Loucy (cell line): ENCODE data around the gene KRIT1.

Experiments used
- H2AFZ ChIP-seq: fragments of 200-600 bp; sonication (generic); 2 replicates; pipeline ENCODE4 v1.6.0; 2016; ENCODE audit warnings: antibody characterized with exemption, mild to moderate bottlenecking, low read length, moderate library complexity
- H3F3A ChIP-seq: fragments of 200-600 bp; 2 replicates; pipeline ENCODE4 v1.6.0; 2016; ENCODE audit warnings: antibody characterized with exemption, low read depth, mild to moderate bottlenecking
- H3K27me3 ChIP-seq: fragments of 200-600 bp; sonication (generic); 2 replicates; pipeline ENCODE4 v1.6.1; 2014; ENCODE audit warnings: low read length, mild to moderate bottlenecking; ENCODE audit not compliant: insufficient read depth, poor library complexity, severe bottlenecking
- H3K36me3 ChIP-seq: fragments of 200-600 bp; sonication (generic); 2 replicates; pipeline ENCODE4 v1.6.1; 2016; ENCODE audit warnings: low read length; ENCODE audit not compliant: insufficient read depth
- H3K4me1 ChIP-seq: fragments of 200-600 bp; sonication (generic); 2 replicates; pipeline ENCODE4 v1.5.1; 2014; ENCODE audit warnings: low read length, mild to moderate bottlenecking; ENCODE audit not compliant: insufficient read depth, poor library complexity, severe bottlenecking
- H3K4me2 ChIP-seq: fragments of 200-600 bp; sonication (generic); 2 replicates; pipeline ENCODE4 v1.6.0; 2014; ENCODE audit warnings: antibody characterized with exemption, low read length, low read depth, mild to moderate bottlenecking; ENCODE audit not compliant: poor library complexity, severe bottlenecking
- H3K4me3 ChIP-seq: fragments of 200-600 bp; sonication (generic); 2 replicates; pipeline ENCODE4 v1.5.1; 2014; ENCODE audit warnings: low read length, mild to moderate bottlenecking, mixed read lengths; ENCODE audit not compliant: poor library complexity, severe bottlenecking
- H3K79me2 ChIP-seq: fragments of 200-600 bp; sonication (generic); 2 replicates; pipeline ENCODE4 v1.6.1; 2014; ENCODE audit warnings: low read length; ENCODE audit not compliant: insufficient read depth
- H3K9ac ChIP-seq: fragments of 200-600 bp; sonication (generic); 2 replicates; pipeline ENCODE4 v1.6.0; 2014; ENCODE audit warnings: mild to moderate bottlenecking, low read depth, low read length, moderate library complexity; ENCODE audit not compliant: poor library complexity, severe bottlenecking
- H3K9me2 ChIP-seq: fragments of 200-600 bp; sonication (generic); replicated peaks from 2 replicates; pipeline ENCODE4 v1.6.1; 2016; ENCODE audit warnings: low read depth, low read length, mixed read lengths
- H3K9me3 ChIP-seq: fragments of 200-600 bp; sonication (generic); 2 replicates; pipeline ENCODE4 v1.6.1; 2014; ENCODE audit warnings: mild to moderate bottlenecking, antibody characterized with exemption, low read length, low read depth; ENCODE audit not compliant: insufficient read depth
- H4K20me1 ChIP-seq: fragments of 200-600 bp; sonication (generic); 2 replicates; pipeline ENCODE4 v1.6.0; 2014; ENCODE audit warnings: antibody characterized with exemption, low read length, mild to moderate bottlenecking; ENCODE audit not compliant: insufficient read depth, poor library complexity, severe bottlenecking
- EZH2phosphoT487 ChIP-seq: fragments of 200-600 bp; IDR thresholded peaks from 2 replicates; pipeline ENCODE4 v1.6.1; 2018; ENCODE audit warnings: antibody characterized with exemption, mild to moderate bottlenecking, moderate library complexity, borderline replicate concordance
- TF ChIP-seq, protein P1 (sequence below): fragments of 200-600 bp; sonication (generic); conservative IDR thresholded peaks from 2 replicates; pipeline ENCODE4 v1.5.1; 2014; ENCODE audit warnings: mild to moderate bottlenecking, antibody characterized with exemption, low read length

KRIT1 gene

DNA sequence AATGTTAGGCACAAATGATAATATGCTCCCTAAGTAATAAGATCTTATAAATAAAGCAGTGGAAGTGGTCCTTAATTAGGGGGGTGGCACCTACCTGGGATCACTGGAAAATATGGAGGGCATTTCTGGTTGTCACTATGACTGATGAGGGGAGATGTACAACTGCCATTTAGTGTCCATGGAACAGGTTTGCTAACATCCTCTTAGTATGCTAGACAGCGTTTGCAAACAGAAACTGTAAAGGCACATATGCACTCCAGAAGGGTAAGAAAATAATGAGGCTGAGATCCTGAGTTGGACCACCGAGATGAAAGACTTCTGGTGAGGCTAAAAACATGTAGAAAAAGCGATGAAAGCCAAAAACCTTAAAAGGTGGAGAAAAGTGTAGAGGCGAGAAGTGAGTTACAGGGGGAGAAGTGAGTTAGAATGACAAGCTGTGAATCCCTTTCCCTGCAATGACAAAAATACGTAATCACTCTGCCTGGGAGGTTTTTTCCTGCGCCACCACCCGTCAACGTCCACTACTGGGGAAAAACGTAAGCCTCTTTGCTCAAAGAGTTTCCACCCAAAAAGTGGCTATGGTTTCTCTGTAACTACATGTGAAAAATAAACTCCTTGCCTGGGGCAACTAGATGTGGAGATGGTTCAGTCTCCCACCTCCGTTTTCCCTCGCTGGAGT is 767 bp downstream of the KRIT1 start:
- Histone ChIP-seq H3K36me3 (0 out of 2 replicates have a peak, but pooled peaks cover 2% of the 10 kb centered on the region), H2AFZ (peak overlapping the region; percentile 97), H3K4me1 (peaks cover 46% of the 10 kb centered on the region), H3K9me2 (no peaks in the 10 kb centered on the region), H3K79me2 (peaks cover 75% of the 10 kb centered on the region), H3F3A (0 out of 2 replicates have a peak, but pooled peaks cover 4% of the 10 kb centered on the region), H3K27me3 (no peaks in the 10 kb centered on the region), H3K4me2 (peak overlapping the region; percentile 90), H3K9ac (peak overlapping the region; percentile 85), H4K20me1 (peaks cover 40% of the 10 kb centered on the region), H3K9me3 (no peaks in the 10 kb centered on the region), H3K4me3 (peak overlapping the region; percentile 92)
- no peak for TF ChIP-seq EZH2phosphoT487
- TF ChIP-seq, protein P1, sequence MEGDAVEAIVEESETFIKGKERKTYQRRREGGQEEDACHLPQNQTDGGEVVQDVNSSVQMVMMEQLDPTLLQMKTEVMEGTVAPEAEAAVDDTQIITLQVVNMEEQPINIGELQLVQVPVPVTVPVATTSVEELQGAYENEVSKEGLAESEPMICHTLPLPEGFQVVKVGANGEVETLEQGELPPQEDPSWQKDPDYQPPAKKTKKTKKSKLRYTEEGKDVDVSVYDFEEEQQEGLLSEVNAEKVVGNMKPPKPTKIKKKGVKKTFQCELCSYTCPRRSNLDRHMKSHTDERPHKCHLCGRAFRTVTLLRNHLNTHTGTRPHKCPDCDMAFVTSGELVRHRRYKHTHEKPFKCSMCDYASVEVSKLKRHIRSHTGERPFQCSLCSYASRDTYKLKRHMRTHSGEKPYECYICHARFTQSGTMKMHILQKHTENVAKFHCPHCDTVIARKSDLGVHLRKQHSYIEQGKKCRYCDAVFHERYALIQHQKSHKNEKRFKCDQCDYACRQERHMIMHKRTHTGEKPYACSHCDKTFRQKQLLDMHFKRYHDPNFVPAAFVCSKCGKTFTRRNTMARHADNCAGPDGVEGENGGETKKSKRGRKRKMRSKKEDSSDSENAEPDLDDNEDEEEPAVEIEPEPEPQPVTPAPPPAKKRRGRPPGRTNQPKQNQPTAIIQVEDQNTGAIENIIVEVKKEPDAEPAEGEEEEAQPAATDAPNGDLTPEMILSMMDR, result no peak; the same call in 1 of the 2 replicates

DNA sequence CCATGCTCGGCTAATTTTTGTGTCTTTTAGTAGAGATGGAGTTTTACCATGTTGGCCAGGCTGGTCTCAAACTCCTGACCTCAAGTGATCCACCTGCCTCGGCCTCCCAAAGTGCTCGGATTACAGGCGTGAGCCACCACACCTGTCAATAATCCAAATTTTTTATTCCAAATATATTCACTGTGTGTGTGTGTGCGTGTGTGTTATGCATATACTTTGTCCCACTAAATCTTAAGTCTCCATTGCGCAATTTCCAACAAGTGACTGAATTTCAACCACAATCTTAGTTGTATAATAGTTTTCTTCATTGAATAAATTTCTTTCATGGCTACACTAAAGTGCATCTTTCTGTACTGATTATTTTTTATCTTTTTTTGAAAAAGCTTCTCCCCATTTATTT is 2.7 kb downstream of the KRIT1 start:
- Histone ChIP-seq H3K36me3 (peaks cover 17% of the 10 kb centered on the region; the same call in 1 of the 2 replicates), H3K4me2 (peak overlapping the region; percentile 90), H3K9me2 (no peaks in the 10 kb centered on the region), H3K9ac (no peak overlapping the region), H3K4me3 (peak overlapping the region; percentile 92), H3K4me1 (peaks cover 40% of the 10 kb centered on the region), H3K9me3 (no peaks in the 10 kb centered on the region), H3F3A (0 out of 2 replicates have a peak, but pooled peaks cover 4% of the 10 kb centered on the region), H2AFZ (no peak overlapping the region), H3K79me2 (peaks cover 56% of the 10 kb centered on the region), H4K20me1 (peaks cover 32% of the 10 kb centered on the region), H3K27me3 (no peaks in the 10 kb centered on the region)
- TF ChIP-seq, protein P1, result no peak
- TF ChIP-seq EZH2phosphoT487, result no peak

DNA sequence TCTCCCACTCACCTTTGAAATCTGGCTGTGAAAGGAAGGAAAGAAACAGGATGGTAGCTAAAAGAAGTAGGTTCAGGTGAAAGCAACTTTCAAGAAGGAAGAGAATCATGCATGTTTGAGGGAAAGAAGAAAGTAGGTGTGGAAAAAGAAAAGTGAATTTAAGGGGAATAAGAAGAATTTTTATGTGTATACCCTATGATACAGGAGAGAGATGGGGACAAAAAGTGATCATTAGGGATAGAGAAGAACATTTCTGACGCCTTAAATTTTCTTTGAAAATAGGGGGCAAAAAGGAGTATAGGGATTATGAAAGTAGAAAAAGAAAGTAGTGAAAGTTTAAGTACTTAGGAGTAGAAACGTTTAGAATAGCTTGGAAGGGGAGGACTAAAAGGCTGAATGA is 15.2 kb downstream of the KRIT1 start:
- no peak overlapping the region for H2AFZ ChIP-seq
- peaks cover 32% of the 10 kb centered on the region for H3K36me3 ChIP-seq
- no peaks in the 10 kb centered on the region for H3K79me2 ChIP-seq
- H3K4me1 ChIP-seq, result no peaks in the 10 kb centered on the region
- no peaks in the 10 kb centered on the region for H3K27me3 ChIP-seq
- no peak overlapping the region for H3K4me3 ChIP-seq
- TF ChIP-seq EZH2phosphoT487, result no peak
- TF ChIP-seq, protein P1, result no peak
- no peak overlapping the region for H3K9ac ChIP-seq
- no peaks in the 10 kb centered on the region for H4K20me1 ChIP-seq
- H3K9me3 ChIP-seq, result no peaks in the 10 kb centered on the region
- H3K9me2 ChIP-seq, result no peaks in the 10 kb centered on the region
- no peak overlapping the region for H3K4me2 ChIP-seq
- no peaks in the 10 kb centered on the region for H3F3A ChIP-seq
